K562 (cell line): Measurements from ENCODE around the gene OBSCN. TPM values are rescaled to one million over a fixed set of nuclear protein-coding genes. Genes with fewer than 3 reads are reported as not detected.
A peak's percentile ranks its signal among the peaks of the same experiment; 100 is the strongest.

Source experiments
- ATAC-seq: fragments of 200-7000 bp; cut with Tn5 transposase; 3 replicates; pipeline ENCODE4 v1.9.1; 2020; ENCODE audit warnings: moderate library complexity
- BruUV-seq: library from RNA; stranded (reverse); fragments of 400-500 nt; replicated peaks from 2 replicates; lab custom pipeline; 2021; lab: Mats Ljungman, UMichigan
- CTCF ChIA-PET: fragments of 300-600 bp; formaldehyde crosslinking; extraction: SDS; loops from one replicate; lab custom pipeline; 2021; ENCODE audit warnings: low intra/inter-chr PET ratio; lab: Yijun Ruan, JAX
- POLR2A ChIA-PET: fragments of 300-600, 350-650 bp; sonication (Branson Sonifier 250); formaldehyde crosslinking; extraction: SDS; loops from one replicate; lab custom pipeline; 2021; ENCODE audit warnings: antibody characterized with exemption, inconsistent platforms; lab: Yijun Ruan, JAX
- DNase-seq, 4 experiments: peaks; one replicate each; pipeline versions ENCODE4 v3.0.0 to v3.0.0-alpha.2; 2011 to 2018; ENCODE audit warnings: low spot score in 3 of 4, mixed read lengths in 3 of 4; ENCODE audit errors: extremely low read depth in 1 of 4
- FAIRE-seq: peaks from 2 replicates; lab custom pipeline; 2011; peaks lifted over from hg19 to GRCh38; lab: Jason Lieb, UNC
- H2AFZ ChIP-seq: 2 replicates; pipeline ENCODE4 v1.6.0; 2011; ENCODE audit warnings: low read depth, low read length, control low read depth, inconsistent platforms
- H3K27ac ChIP-seq: fragments of 200-600 bp; 3 replicates; pipeline ENCODE4 v1.8.0; 2011; ENCODE audit warnings: low read depth, mild to moderate bottlenecking, control low read depth, inconsistent platforms, low read length, moderate library complexity, mixed read lengths; ENCODE audit errors: extremely low read depth
- H3K27me3 ChIP-seq, 2 experiments: fragments of 300-600 bp in 1 of 2; 2 replicates in 1 of 2; 3 replicates in 1 of 2; pipeline versions ENCODE4 v1.6.0 to v1.8.0; 2011; ENCODE audit warnings: inconsistent platforms in 2 of 2, low read length in 2 of 2, mild to moderate bottlenecking in 1 of 2, mixed read lengths in 1 of 2, moderate library complexity in 1 of 2; ENCODE audit not compliant: control insufficient read depth in 2 of 2, insufficient read depth in 2 of 2
- H3K36me3 ChIP-seq: fragments of 300-600 bp; 3 replicates; pipeline ENCODE4 v1.8.0; 2011; ENCODE audit warnings: mild to moderate bottlenecking, low read length, inconsistent platforms; ENCODE audit not compliant: control insufficient read depth, insufficient read depth
- H3K4me1 ChIP-seq, 2 experiments: fragments of 200-600 bp in 1 of 2; replicated peaks in 1 of 2; 2 replicates in 1 of 2; 3 replicates in 1 of 2; pipeline versions ENCODE4 v1.5.1 to v1.8.0; 2011; ENCODE audit warnings: inconsistent platforms in 2 of 2, low read length in 2 of 2, mild to moderate bottlenecking in 1 of 2, mixed read lengths in 1 of 2, moderate library complexity in 1 of 2; ENCODE audit not compliant: control insufficient read depth in 2 of 2, insufficient read depth in 2 of 2
- H3K4me2 ChIP-seq: 2 replicates; pipeline ENCODE4 v1.6.1; 2011; ENCODE audit warnings: low read length, control low read depth, inconsistent platforms, mixed read lengths; ENCODE audit not compliant: insufficient read depth
- H3K4me3 ChIP-seq: fragments of 200-600 bp; sonication (generic), shearing (Covaris generic); 2 replicates; pipeline ENCODE4 v1.5.1; 2016; ENCODE audit warnings: control low read depth, inconsistent platforms
- H3K79me2 ChIP-seq: fragments of 200-600 bp; 3 replicates; pipeline ENCODE4 v1.8.0; 2011; ENCODE audit warnings: low read length, inconsistent platforms; ENCODE audit not compliant: control insufficient read depth, insufficient read depth
- H3K9ac ChIP-seq, 2 experiments: 2 replicates each; pipeline versions ENCODE4 v1.6.0 to v1.6.1; 2011; ENCODE audit warnings: low read depth in 2 of 2, low read length in 2 of 2, control low read depth in 1 of 2, inconsistent platforms in 1 of 2, mild to moderate bottlenecking in 1 of 2, mixed read lengths in 1 of 2; ENCODE audit not compliant: insufficient read depth in 1 of 2
- H3K9me1 ChIP-seq: one replicate; pipeline ENCODE4 v1.6.0; 2011; ENCODE audit warnings: inconsistent platforms, mild to moderate bottlenecking, low read length, moderate library complexity; ENCODE audit not compliant: control insufficient read depth, insufficient read depth
- H3K9me3 ChIP-seq: replicated peaks from 2 replicates; pipeline ENCODE4 v1.5.1; 2011; ENCODE audit warnings: low read depth, low read length, inconsistent platforms; ENCODE audit not compliant: control insufficient read depth, insufficient read depth
- H4K20me1 ChIP-seq: replicated peaks from 2 replicates; pipeline ENCODE4 v1.6.1; 2011; ENCODE audit warnings: low read length, inconsistent platforms, mixed read lengths; ENCODE audit not compliant: control insufficient read depth, insufficient read depth
- DDX20 ChIP-seq: fragments of 450-650 bp; IDR thresholded peaks from 2 replicates; pipeline ENCODE4 v1.6.1; 2016; ENCODE audit warnings: missing genetic modification characterization, low read depth, mild to moderate bottlenecking, missing compliant biosample characterization, moderate library complexity
- E4F1 ChIP-seq: fragments of 250-450 bp; sonication (Bioruptor Pico); IDR thresholded peaks from 2 replicates; pipeline ENCODE4 v1.5.0; 2021; ENCODE audit warnings: mild to moderate bottlenecking, borderline replicate concordance
- GATAD2B ChIP-seq: fragments of 450-650 bp; IDR thresholded peaks from 2 replicates; pipeline ENCODE4 v1.6.1; 2017; ENCODE audit warnings: mild to moderate bottlenecking, borderline replicate concordance
- HMGN3 ChIP-seq: IDR thresholded peaks from 2 replicates; pipeline ENCODE4 v1.6.1; 2011; ENCODE audit warnings: borderline replicate concordance, low read depth, mild to moderate bottlenecking, mixed read lengths, low read length; ENCODE audit not compliant: insufficient read length; ENCODE audit errors: extremely low read depth
- POLR2G ChIP-seq: fragments of 200-400 bp; formaldehyde crosslinking; IDR thresholded peaks from 2 replicates; pipeline ENCODE4 v1.6.1; 2017; ENCODE audit warnings: low read depth, mild to moderate bottlenecking, antibody characterized with exemption, low read length, moderate library complexity
- POLR3A ChIP-seq: IDR thresholded peaks from 2 replicates; pipeline ENCODE4 v1.6.1; 2011; ENCODE audit warnings: borderline replicate concordance, mild to moderate bottlenecking, moderate library complexity; ENCODE audit not compliant: insufficient read length, insufficient read depth; ENCODE audit errors: extremely low read depth
- UBTF ChIP-seq, 2 experiments: IDR thresholded peaks; 2 replicates each; pipeline ENCODE4 v1.6.1; 2012; ENCODE audit warnings: improper control_type of control experiment in 2 of 2, low read depth in 2 of 2, low read length in 2 of 2, borderline replicate concordance in 1 of 2
- ZNF134 ChIP-seq: fragments of 250-450 bp; sonication (Bioruptor Pico); conservative IDR thresholded peaks from 2 replicates; pipeline ENCODE4 v1.4.0; 2020
- ZNF76 ChIP-seq: fragments of 250-450 bp; sonication (Bioruptor Pico); IDR thresholded peaks from 2 replicates; pipeline ENCODE4 v1.4.0; 2020; ENCODE audit warnings: mild to moderate bottlenecking, moderate library complexity, borderline replicate concordance
- WGBS: fragments of 100-300 bp; shearing (Covaris generic); methylation state at CpG from one replicate; pipeline ENCODE4 v1.1.6; 2016; ENCODE audit warnings: low coverage, mixed read lengths; ENCODE audit not compliant: insufficient coverage; ENCODE audit errors: missing lambda C conversion rate; 5-methylcytosine and 5-hydroxymethylcytosine counted together
- in situ Hi-C: fragments of 300-500 bp; cut with MboI; formaldehyde crosslinking; loops from 4 replicates; pipeline ENCODE4 v1.15.0; 2018; ENCODE audit warnings: inconsistent platforms, mixed read lengths
- intact Hi-C: fragments of 100-400 bp; cut with micrococcal nuclease; formaldehyde crosslinking; loops from 2 replicates; pipeline ENCODE4 v1.14.2; 2022
- polyA plus RNA-seq, 8 experiments: library from polyadenylated mRNA; depleted of rRNA in 4 of 8; stranded (reverse) in 5 of 8; unstranded in 3 of 8; fragments of >200 nt; fragmentation: Nextera tagmentation in 2 of 8; fragmentation: Illumina TruSeq in 1 of 8; extraction: Ambion mirVana in 2 of 8; extraction: Trizol in 1 of 8; gene quantifications; 2 replicates each; pipeline versions ENCODE4 v1.2.1 to v1.2.3, GENCODE V29; 2011 to 2014; ENCODE audit warnings: inconsistent platforms in 1 of 8, missing spikeins in 1 of 8
- total RNA-seq, 7 experiments: library from RNA; depleted of rRNA in 6 of 7; stranded (reverse); fragments of >200 nt in 6 of 7; fragmentation: Illumina TruSeq in 2 of 7; extraction: Trizol in 2 of 7; gene quantifications; 2 replicates each; pipeline versions ENCODE4 v1.2.1 to v1.2.3, GENCODE V29; 2011 to 2021; ENCODE audit warnings: low replicate concordance in 1 of 7

Gene OBSCN
- total and polyA plus RNA-seq, 9 of the 15 experiments (the other 6 are each of a cell fraction or from before 2014, with no cell fraction given) = 0.18 to 19.7 (median 3.6) TPM

GRCh38 chr1:228375578-228376261, 167.9 kb downstream of the OBSCN start:
- ChIA-PET CTCF (no interaction called here), POLR2A (interaction anchor here (2.0 kb wide), 1 partner anchor 9 kb away, joined by 5 read pairs; no protein-coding TSS in a partner anchor)
- Histone ChIP-seq H3K4me2 (no peak overlapping the region), H3K27me3 (no peaks in the 10 kb centered on the region), H3K79me2 (no peaks in the 10 kb centered on the region), H3K4me1 (peaks cover 10 to 82% of the 10 kb centered on the region in 2 experiments; a peak in 4 of 5 replicates), H3K9me3 (no peaks in the 10 kb centered on the region), H3K36me3 (peaks cover 10% of the 10 kb centered on the region; the same call in 1 of the 3 replicates), H3K27ac (no peak overlapping the region), H2AFZ (no peak overlapping the region), H3K4me3 (no peak overlapping the region), H3K9me1 (no peaks in the 10 kb centered on the region)
- WGBS = 91% methylated on average over 21 of the region's 22 CpGs
- BruUV-seq = no TSS peak
- no peak for FAIRE-seq
- no peak for DNase-seq
- intact Hi-C loops = no loop called here
- TF ChIP-seq HMGN3 (peak; percentile 30), POLR3A (no peak), GATAD2B (no peak), ZNF134 (CRISPR knock-in tag) (peak; percentile 61; the same call in 1 of the 2 replicates), E4F1 (CRISPR knock-in tag) (no peak), POLR2G (0 out of 2 replicates have a peak, but pooled peaks have one; percentile 27), ZNF76 (CRISPR knock-in tag) (no peak), DDX20 (tag) (no peak), UBTF (IDR thresholded peaks at IDR 0.05; ENCODE audit: borderline replicate concordance in 1 of 2, low read depth in 2 of 2, low read length in 2 of 2) (no peak)
- TF ChIP-seq, all 486 proteins: peak for 3
- in situ Hi-C loops = no loop called here
- ATAC-seq = no peak
- Histone ChIP-seq H4K20me1 (no peaks in the 10 kb centered on the region), H3K9ac (peak overlapping the region in 1 of 2 experiments; percentile 51; a peak in 2 of 4 replicates)
